Right cardiac atrium (tissue), 5 donors: ENCODE measurements around the gene TMEM208. TPM values are rescaled to one million over a fixed set of nuclear protein-coding genes. Genes with fewer than 3 reads are reported as not detected.

ENCODE experiments used
- ATAC-seq, 2 donors: fragments of 200-7000 bp; cut with Tn5 transposase; one replicate each; pipeline versions ENCODE4 v1.8.0 to v1.9.1; 2020; ENCODE audit warnings: moderate library complexity in 2 of 2, mild to moderate bottlenecking in 1 of 2
- DNase-seq, 3 donors: peaks; one replicate each; pipeline ENCODE4 v3.0.0-alpha.2; 2020
- H3K27ac ChIP-seq: one replicate; pipeline ENCODE4 v1.5.1; 2013; ENCODE audit warnings: mild to moderate bottlenecking, low read length, control low read depth, moderate library complexity
- H3K27me3 ChIP-seq: one replicate; pipeline ENCODE4 v1.6.1; 2013; ENCODE audit not compliant: control insufficient read depth, insufficient read depth
- H3K4me1 ChIP-seq: one replicate; pipeline ENCODE4 v1.6.1; 2013; ENCODE audit warnings: low read length; ENCODE audit not compliant: control insufficient read depth, insufficient read depth
- H3K4me3 ChIP-seq: one replicate; pipeline ENCODE4 v1.5.1; 2013; ENCODE audit warnings: low read length, control low read depth
- H3K9me3 ChIP-seq: one replicate; pipeline ENCODE4 v1.6.1; 2013; ENCODE audit warnings: low read length; ENCODE audit not compliant: control insufficient read depth
- WGBS: extraction: QIAGEN DNeasy Blood & Tissue Kit; methylation state at CpG from one replicate; pipeline ENCODE4 v1.1.7; 2013; 5-methylcytosine and 5-hydroxymethylcytosine counted together
- intact Hi-C, 4 donors: fragments of 100-400 bp; cut with DNase I; formaldehyde crosslinking; loops; one replicate each; pipeline versions ENCODE4 v1.11.0 to v1.14.0; 2022 to 2023
- polyA plus RNA-seq: library from polyadenylated mRNA; stranded (reverse); fragments of 200-250 nt; gene quantifications from one replicate; pipeline ENCODE4 v1.2.3, GENCODE V29; 2013
- total RNA-seq, 4 donors: library from RNA; stranded (reverse); fragmentation: NEBNext Ultra II Directional; extraction: Animal tissue kit (Norgen Biotek cat#: 25700); gene quantifications; one replicate each; pipeline ENCODE4 v1.2.1, GENCODE V29; 2021
- donor health status: healthy with polysubstance abuse.
- donor health status: DM: no; HTN: yes; CAD: no.
- donor health status: DM: no; HTN: no; CAD: no.
- donor health status: DM: no; HTN: yes; CAD: no; lungs with severe emphysema.
- donor health status: DM: yes; HTN: yes; CAD: no.

The TMEM208 gene
- total and polyA plus RNA-seq, 5 donors: 15.4 to 43.5 (median 17.2) TPM

DNA sequence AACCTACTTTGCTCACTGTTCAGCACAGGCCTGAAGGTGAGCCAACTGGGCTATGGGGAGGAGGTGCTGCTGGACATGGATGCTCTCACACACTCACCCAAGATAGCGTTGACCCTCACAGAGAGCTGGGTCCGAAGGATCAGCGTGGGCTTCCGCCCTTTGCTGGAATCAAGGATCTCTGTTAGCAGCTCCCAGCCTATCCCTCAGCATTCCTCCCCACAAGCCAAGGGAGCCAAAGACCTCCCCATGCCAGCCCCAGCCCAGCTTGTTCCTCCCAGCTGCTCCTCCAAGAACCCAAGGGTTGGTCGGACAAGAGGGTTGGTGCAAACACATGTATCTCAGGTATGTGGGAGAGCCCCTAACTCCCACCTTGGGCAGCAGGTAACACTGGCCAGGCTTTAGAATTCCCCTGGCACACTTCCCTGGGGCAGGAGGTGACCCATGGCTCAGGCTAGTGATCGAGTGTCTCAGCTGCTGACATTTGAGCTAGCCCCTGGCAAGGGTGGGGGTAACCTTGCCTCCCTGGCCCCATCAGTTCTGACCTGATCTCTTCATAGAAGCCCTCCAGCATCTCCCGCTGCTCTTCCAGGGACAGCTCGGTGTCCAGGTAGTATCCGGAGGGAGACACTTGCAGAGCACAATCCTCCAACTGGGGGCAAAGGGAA, 12.0 kb downstream of the TMEM208 start:
- peaks cover 18% of the 10 kb centered on the region for H3K4me1 ChIP-seq
- ATAC-seq (no peak), DNase-seq (peak in 2 of 3 donors; percentile 3 to 38)
- intact Hi-C loops: no loop called here
- H3K27ac ChIP-seq: no peak overlapping the region
- no peaks in the 10 kb centered on the region for H3K27me3 ChIP-seq
- H3K4me3 ChIP-seq: no peak overlapping the region
- H3K9me3 ChIP-seq: no peaks in the 10 kb centered on the region
- 90% methylated on average over 9 of the region's 9 CpGs for WGBS

DNA sequence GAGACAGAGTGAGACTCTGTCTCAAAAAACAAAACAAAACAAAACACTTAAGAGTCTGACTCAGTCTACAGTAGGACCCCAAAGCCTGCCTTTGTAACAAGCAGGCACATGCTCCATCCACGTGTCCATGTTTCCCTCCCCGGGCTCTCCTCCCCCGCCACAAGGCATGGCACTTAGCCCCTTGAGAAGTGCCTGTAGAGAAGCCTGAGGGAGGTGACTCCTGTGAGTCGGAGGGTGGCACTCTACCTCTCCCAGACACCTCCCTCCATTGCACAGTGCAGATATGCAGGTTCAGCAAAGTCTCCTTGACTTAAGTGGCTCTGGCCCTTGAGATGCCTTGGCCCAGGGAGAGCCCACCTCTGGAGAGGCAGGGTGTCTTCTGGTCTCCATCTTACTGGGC, 13.6 kb downstream of the TMEM208 start:
- Histone ChIP-seq H3K27ac (peak overlapping the region; percentile 84), H3K9me3 (no peaks in the 10 kb centered on the region), H3K4me1 (peaks cover 25% of the 10 kb centered on the region), H3K27me3 (no peaks in the 10 kb centered on the region), H3K4me3 (no peak overlapping the region)
- DNase-seq (peak in 1 of 3 donors; percentile 49), ATAC-seq (no peak)
- 68% methylated on average over 4 of the region's 4 CpGs for WGBS
- intact Hi-C loops: no loop called here

DNA sequence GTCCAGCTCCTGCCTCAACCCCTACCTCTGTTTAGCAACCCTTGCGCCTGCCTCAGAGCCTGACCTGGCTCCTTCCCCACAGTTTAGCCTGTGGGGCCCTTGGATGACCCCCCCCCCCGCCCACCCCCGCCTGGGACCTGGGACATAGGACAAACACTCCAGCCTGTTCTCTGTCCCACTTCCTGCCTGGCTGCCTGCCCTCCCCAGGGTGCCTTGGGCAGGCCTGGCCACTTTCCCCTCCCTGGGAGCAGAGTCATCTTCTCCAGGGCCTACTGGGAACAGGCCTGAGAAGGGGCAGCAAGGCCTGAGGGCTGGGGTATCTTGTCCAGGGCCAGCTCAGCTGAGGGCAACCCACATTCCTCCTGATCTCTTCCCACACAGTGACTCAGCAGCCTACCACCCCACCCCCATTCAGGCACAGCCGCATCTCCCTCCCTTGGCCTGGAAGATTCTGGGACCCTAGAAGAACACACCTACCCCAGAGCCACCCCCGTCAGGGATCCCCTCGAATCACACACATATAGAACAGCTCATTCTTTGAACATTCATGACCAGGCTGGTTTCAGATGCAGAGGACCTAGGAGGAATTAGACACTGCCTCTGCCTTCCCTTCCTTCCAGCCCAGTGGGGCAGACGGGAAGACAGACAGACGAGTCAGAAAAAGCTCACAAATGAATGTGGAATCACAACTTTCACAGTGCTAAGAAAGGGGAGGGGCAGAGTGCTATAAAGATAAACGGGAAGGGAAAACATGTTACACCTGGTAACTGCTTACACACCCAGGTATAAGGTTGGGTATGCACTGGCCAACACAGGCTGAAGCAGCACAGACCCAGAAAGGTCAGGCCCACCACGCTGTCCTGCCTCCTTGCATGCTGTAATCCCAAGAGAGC, 14.3 kb downstream of the TMEM208 start:
- ATAC-seq: peak; percentile 19 to 53
- intact Hi-C loops: no loop called here
- H3K9me3 ChIP-seq: no peaks in the 10 kb centered on the region
- peak; percentile 79 to 92 (median 89) for DNase-seq
- WGBS: 41% methylated on average over 10 of the region's 10 CpGs
- peak overlapping the region; percentile 86 for H3K27ac ChIP-seq
- H3K27me3 ChIP-seq: no peaks in the 10 kb centered on the region
- no peak overlapping the region for H3K4me3 ChIP-seq
- peaks cover 28% of the 10 kb centered on the region for H3K4me1 ChIP-seq

- DNase-seq: peak in 1 of 3 donors; percentile 20
- Histone ChIP-seq H3K27me3 (no peaks in the 10 kb centered on the region), H3K9me3 (no peaks in the 10 kb centered on the region), H3K4me3 (no peak overlapping the region), H3K4me1 (peaks cover 28% of the 10 kb centered on the region), H3K27ac (peak overlapping the region; percentile 86)
- ATAC-seq: no peak
- intact Hi-C loops: no loop called here
- WGBS: 56% methylated on average over 4 of the region's 4 CpGs
These were observed 15.3 kb downstream of the TMEM208 start for GRCh38 chr16:67242138-67242730.

DNA sequence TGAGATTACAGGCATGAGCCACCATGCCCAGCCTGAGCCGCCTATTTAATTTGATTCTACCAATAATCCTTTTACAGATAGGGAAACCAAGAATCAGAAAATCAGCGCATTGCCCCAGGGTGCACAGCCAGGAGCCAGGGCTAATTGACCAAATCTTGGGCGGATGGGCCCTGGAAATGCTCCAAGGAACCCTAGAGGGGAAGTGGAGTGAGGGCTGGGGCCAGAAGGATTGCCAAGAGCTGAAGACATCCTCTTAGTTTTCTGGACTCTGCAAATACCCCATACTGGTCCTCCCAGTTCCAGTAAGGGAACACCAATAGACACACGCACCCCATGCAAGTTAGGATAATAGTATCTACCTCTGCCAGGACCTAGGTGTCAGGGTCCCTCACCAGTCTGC, 16.6 kb downstream of the TMEM208 start:
- Histone ChIP-seq H3K4me3 (no peak overlapping the region), H3K27me3 (no peaks in the 10 kb centered on the region), H3K27ac (peak overlapping the region; percentile 93), H3K4me1 (peaks cover 28% of the 10 kb centered on the region), H3K9me3 (no peaks in the 10 kb centered on the region)
- intact Hi-C loops: no loop called here
- ATAC-seq (no peak), DNase-seq (peak; percentile 50 to 82 (median 77))
- 60% methylated on average over 4 of the region's 4 CpGs for WGBS

- DNase-seq (peak; percentile 79 to 86 (median 83)), ATAC-seq (peak; percentile 1 to 20)
- H3K27ac ChIP-seq: peak overlapping the region; percentile 93
- intact Hi-C loops: no loop called here
- H3K27me3 ChIP-seq: no peaks in the 10 kb centered on the region
- 12% methylated on average over 5 of the region's 5 CpGs for WGBS
- H3K4me1 ChIP-seq: peaks cover 28% of the 10 kb centered on the region
- H3K4me3 ChIP-seq: no peak overlapping the region
- no peaks in the 10 kb centered on the region for H3K9me3 ChIP-seq
These were observed 17.7 kb downstream of the TMEM208 start for GRCh38 chr16:67244387-67245185.

GRCh38 chr16:67245186-67245585, 18.3 kb downstream of the TMEM208 start:
- 67% methylated on average over 4 of the region's 4 CpGs for WGBS

GRCh38 chr16:67245674-67246080, 18.7 kb downstream of the TMEM208 start:
- intact Hi-C loops: no loop called here
- DNase-seq (no peak), ATAC-seq (no peak)
- Histone ChIP-seq H3K4me1 (peaks cover 28% of the 10 kb centered on the region), H3K9me3 (no peaks in the 10 kb centered on the region), H3K27ac (peak overlapping the region; percentile 93), H3K27me3 (no peaks in the 10 kb centered on the region), H3K4me3 (peak overlapping the region; percentile 56)
- WGBS: 7% methylated on average over 8 of the region's 8 CpGs

More at GRCh38 chr16:67245186-67245585, 18.3 kb downstream of the TMEM208 start:
- H3K4me3 ChIP-seq: no peak overlapping the region
- H3K27ac ChIP-seq: peak overlapping the region; percentile 93
- H3K9me3 ChIP-seq: no peaks in the 10 kb centered on the region
- no peaks in the 10 kb centered on the region for H3K27me3 ChIP-seq
- DNase-seq (no peak), ATAC-seq (no peak)
- intact Hi-C loops: no loop called here
- peaks cover 28% of the 10 kb centered on the region for H3K4me1 ChIP-seq

- no peaks in the 10 kb centered on the region for H3K9me3 ChIP-seq
- H3K27me3 ChIP-seq: no peaks in the 10 kb centered on the region
- DNase-seq (peak; percentile 81 to 94 (median 93)), ATAC-seq (peak; percentile 51 to 56)
- under 1% methylated on average over 48 of the region's 48 CpGs for WGBS
- intact Hi-C loops: no loop called here
- H3K4me3 ChIP-seq: peak overlapping the region; percentile 56
- H3K4me1 ChIP-seq: peaks cover 26% of the 10 kb centered on the region
- H3K27ac ChIP-seq: peak overlapping the region; percentile 93
These were observed 19.3 kb downstream of the TMEM208 start for GRCh38 chr16:67246081-67246755.

DNA sequence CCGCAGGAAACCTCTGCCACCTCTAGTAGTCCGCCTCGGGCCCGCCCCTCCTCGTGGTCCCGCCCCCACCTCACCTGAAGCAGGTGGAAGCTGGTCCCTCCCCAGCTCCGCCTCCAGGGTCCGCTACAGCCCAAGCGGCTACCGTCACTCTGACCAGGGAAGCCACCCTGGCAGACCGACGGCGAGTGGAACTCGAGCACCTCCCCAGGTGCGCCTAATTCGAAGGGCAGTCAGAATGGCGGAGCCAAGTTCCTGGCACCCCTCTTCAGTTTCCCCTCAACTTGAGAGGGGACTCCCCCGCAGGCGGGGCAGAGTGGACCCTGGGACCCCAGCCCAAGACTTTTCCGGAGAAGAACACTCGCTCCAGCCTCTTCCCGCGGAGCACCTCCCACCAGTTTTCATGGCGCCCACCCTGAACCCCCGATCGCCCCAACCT, 19.8 kb downstream of the TMEM208 start:
- intact Hi-C loops: no loop called here
- peaks cover 21% of the 10 kb centered on the region for H3K4me1 ChIP-seq
- ATAC-seq (peak in 1 of 2 donors; percentile 2), DNase-seq (no peak)
- H3K9me3 ChIP-seq: no peaks in the 10 kb centered on the region
- peak overlapping the region; percentile 93 for H3K27ac ChIP-seq
- no peaks in the 10 kb centered on the region for H3K27me3 ChIP-seq
- H3K4me3 ChIP-seq: peak overlapping the region; percentile 56
- under 1% methylated on average over 26 of the region's 26 CpGs for WGBS
